IPS-15b (cell line): Measurements from ENCODE around the gene DTHD1.

Source experiments
- H3K27me3 ChIP-seq: one replicate; pipeline ENCODE4 v1.6.1; 2013; ENCODE audit warnings: low read length; ENCODE audit not compliant: control insufficient read depth, insufficient read depth
- H3K36me3 ChIP-seq: one replicate; pipeline ENCODE4 v1.6.1; 2013; ENCODE audit warnings: low read length; ENCODE audit not compliant: control insufficient read depth, insufficient read depth
- H3K4me1 ChIP-seq: one replicate; pipeline ENCODE4 v1.6.1; 2013; ENCODE audit warnings: mild to moderate bottlenecking, low read length; ENCODE audit not compliant: control insufficient read depth, insufficient read depth
- H3K4me3 ChIP-seq: one replicate; pipeline ENCODE4 v1.5.1; 2013; ENCODE audit warnings: low read depth, low read length
- H3K9ac ChIP-seq: one replicate; pipeline ENCODE4 v1.6.1; 2013; ENCODE audit warnings: low read depth, mild to moderate bottlenecking, low read length
- H3K9me3 ChIP-seq: one replicate; pipeline ENCODE4 v1.6.1; 2013; ENCODE audit warnings: mild to moderate bottlenecking, low read length; ENCODE audit not compliant: control insufficient read depth, insufficient read depth

Gene DTHD1

DNA sequence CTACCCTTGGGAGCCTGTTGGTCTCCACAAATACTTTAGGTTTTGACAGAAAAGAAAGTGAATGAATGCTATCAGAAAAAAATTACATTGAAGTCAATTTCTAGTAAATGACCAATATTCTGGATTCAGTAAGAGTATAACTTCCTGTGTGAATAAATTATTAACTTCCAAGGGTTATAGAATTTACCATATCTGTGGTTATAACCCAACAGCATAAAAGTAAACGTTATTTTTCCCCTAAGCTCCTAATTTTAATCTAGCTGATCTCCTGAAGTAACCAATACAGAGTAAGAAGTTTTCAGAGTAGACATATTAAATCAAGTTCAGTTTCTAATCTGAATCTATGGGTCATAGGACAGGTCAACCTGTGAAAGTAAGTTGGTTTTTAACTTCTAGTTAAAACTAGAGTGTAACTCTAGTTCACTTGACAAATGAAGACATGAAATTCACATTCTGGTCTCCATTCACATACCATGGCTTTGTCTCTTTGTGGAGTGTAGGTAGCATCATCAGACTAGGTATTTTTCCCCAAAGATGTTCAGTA, 22.8 kb downstream of the DTHD1 start:
- H3K4me1 ChIP-seq = no peaks in the 10 kb centered on the region
- H3K4me3 ChIP-seq = no peak overlapping the region
- no peaks in the 10 kb centered on the region for H3K36me3 ChIP-seq
- no peaks in the 10 kb centered on the region for H3K27me3 ChIP-seq
- no peak overlapping the region for H3K9ac ChIP-seq
- no peaks in the 10 kb centered on the region for H3K9me3 ChIP-seq

DNA sequence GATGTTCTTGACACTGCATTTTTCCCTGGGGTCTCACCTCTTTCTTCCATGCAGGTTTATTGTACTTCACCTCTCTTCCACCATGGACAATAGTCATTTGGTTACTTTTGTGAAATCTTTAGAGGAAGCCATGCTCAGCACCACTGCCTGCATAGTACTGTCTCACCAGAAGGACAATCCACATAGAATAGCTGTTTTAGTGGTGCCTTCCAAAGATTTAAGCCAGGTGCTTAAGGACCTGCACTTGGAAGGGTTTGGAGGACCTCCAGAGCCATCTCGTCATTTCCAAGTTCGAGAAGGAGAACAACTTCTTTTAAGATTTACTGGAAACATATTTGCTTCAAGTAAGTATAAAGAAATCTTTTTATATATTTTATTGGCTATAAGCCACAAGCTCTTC, 26.7 kb downstream of the DTHD1 start:
- Histone ChIP-seq H3K36me3 (no peaks in the 10 kb centered on the region), H3K9me3 (no peaks in the 10 kb centered on the region), H3K27me3 (no peaks in the 10 kb centered on the region), H3K4me1 (no peaks in the 10 kb centered on the region), H3K4me3 (no peak overlapping the region), H3K9ac (no peak overlapping the region)

DNA sequence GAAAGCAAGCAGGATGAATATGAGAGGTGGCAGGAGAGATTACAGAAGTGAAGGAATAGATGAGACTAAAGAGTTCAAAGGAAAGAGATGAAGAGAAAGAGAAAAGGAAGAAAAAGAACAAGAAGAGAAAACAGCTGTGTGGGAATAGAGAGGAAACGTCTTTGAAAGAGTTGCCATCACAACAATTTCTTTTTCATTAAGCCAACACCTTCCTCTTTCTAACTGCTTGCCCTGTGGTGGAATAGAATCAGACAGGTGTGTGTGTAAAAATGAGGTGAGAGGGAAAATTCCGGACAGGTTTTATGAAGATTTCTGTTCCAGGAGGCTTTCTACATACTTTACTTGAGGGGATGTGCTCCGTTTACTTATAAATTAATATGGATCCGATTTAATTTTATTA, 28.8 kb downstream of the DTHD1 start:
- H3K4me1 ChIP-seq = no peaks in the 10 kb centered on the region
- no peak overlapping the region for H3K4me3 ChIP-seq
- no peaks in the 10 kb centered on the region for H3K36me3 ChIP-seq
- no peak overlapping the region for H3K9ac ChIP-seq
- no peaks in the 10 kb centered on the region for H3K27me3 ChIP-seq
- H3K9me3 ChIP-seq = no peaks in the 10 kb centered on the region

DNA sequence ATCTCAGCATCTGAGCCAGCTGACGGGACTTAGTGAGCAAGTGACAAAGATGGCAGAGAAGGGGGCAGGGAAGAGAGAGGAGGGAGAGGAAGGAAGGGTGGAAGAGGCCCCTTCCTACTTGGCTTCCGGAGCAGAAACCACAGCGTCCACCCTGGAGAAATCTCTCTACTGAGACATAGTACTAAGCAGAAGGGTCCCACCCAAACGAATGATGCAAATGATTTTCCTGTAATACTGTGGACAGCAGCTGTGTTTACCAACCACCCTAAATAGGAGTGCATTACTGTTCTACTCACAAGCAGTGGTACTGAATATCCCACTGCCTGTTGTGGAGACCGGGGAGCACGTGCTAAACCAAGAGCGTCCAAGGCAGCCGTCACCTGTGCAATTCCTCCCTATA, 29.4 kb downstream of the DTHD1 start:
- H3K9ac ChIP-seq = no peak overlapping the region
- H3K36me3 ChIP-seq = no peaks in the 10 kb centered on the region
- H3K9me3 ChIP-seq = no peaks in the 10 kb centered on the region
- no peaks in the 10 kb centered on the region for H3K4me1 ChIP-seq
- H3K4me3 ChIP-seq = no peak overlapping the region
- no peaks in the 10 kb centered on the region for H3K27me3 ChIP-seq

DNA sequence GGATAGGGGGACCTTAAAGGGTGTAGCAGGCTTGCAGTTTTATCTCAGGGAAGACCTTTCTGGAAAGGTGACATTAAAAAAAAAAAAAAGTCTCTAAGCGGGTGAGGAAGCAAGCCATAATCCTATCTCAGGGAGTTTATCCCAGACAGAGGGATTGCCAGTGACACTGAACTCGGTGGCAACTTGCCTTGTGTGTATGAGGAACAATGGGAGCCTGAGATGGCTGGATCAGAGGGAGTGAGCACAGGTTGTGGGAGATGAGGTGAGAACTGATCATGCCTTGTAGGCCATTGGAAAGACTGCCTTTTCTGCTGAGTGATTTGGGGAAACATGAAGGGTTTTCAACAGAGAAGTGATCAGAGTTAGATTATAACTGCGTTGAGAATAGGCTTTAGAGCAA, 31.1 kb downstream of the DTHD1 start:
- no peaks in the 10 kb centered on the region for H3K36me3 ChIP-seq
- H3K9me3 ChIP-seq = no peaks in the 10 kb centered on the region
- H3K4me3 ChIP-seq = no peak overlapping the region
- no peaks in the 10 kb centered on the region for H3K4me1 ChIP-seq
- H3K9ac ChIP-seq = no peak overlapping the region
- no peaks in the 10 kb centered on the region for H3K27me3 ChIP-seq

DNA sequence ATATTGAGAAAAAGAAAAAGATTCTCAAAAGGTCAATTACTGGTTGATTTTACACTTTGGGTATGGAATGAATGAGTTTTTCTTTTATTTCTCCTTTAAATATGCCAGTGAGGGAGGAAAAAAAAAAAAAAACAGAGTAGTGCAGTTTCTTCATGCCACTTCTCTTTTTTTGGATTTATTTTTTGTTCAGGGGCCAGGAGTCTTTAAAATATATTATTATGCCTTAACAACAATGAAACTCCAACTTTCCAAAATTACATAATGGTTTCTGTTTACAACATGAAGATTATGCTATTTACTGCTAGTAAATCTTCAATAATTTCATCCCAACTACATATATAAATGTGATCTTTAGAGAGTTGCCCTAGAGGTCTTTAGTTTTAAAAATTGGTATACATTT, 31.9 kb downstream of the DTHD1 start:
- Histone ChIP-seq H3K27me3 (no peaks in the 10 kb centered on the region), H3K9ac (no peak overlapping the region), H3K4me1 (no peaks in the 10 kb centered on the region), H3K36me3 (no peaks in the 10 kb centered on the region), H3K4me3 (no peak overlapping the region), H3K9me3 (no peaks in the 10 kb centered on the region)

DNA sequence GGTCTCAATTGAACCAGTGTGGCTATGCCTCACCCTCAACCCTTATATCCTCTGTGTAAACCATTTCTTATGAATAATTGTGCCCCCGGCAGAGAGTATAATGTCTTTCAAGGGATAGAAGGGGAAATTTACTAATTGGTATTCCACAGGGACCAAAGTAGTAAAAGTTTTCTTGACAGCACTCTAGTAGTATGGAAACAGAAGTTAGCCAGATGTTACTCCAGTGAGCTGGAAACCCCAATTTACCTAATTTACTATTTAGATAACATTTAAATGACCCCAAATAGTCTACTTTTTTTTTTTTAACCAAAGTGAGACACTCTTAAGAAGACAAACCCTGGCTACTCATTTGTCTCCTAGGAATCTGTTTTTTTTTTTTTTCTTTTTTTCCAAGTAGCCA, 32.3 kb downstream of the DTHD1 start:
- Histone ChIP-seq H3K27me3 (no peaks in the 10 kb centered on the region), H3K36me3 (no peaks in the 10 kb centered on the region), H3K4me1 (no peaks in the 10 kb centered on the region), H3K9me3 (no peaks in the 10 kb centered on the region), H3K4me3 (no peak overlapping the region), H3K9ac (no peak overlapping the region)

DNA sequence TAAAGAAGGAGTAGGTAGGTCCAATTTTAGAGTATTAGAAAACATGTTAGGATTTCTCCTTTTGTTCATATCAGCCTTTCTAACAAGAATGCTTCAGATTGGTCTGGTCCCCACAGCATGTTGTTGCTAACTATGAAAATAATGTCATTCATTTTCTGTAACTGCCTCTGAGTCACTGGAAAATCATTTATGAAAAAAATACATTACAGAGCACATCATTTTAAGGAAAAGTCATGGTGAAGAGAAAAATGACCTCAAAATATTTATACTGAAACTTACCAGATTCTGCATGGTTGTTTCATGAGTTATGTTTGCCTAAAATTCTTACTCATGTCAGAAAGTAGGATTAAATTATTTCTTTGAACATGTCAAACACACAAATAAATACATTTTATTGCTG, 35.2 kb downstream of the DTHD1 start:
- no peak overlapping the region for H3K4me3 ChIP-seq
- H3K9me3 ChIP-seq = no peaks in the 10 kb centered on the region
- no peaks in the 10 kb centered on the region for H3K4me1 ChIP-seq
- no peaks in the 10 kb centered on the region for H3K36me3 ChIP-seq
- H3K9ac ChIP-seq = no peak overlapping the region
- H3K27me3 ChIP-seq = no peaks in the 10 kb centered on the region

DNA sequence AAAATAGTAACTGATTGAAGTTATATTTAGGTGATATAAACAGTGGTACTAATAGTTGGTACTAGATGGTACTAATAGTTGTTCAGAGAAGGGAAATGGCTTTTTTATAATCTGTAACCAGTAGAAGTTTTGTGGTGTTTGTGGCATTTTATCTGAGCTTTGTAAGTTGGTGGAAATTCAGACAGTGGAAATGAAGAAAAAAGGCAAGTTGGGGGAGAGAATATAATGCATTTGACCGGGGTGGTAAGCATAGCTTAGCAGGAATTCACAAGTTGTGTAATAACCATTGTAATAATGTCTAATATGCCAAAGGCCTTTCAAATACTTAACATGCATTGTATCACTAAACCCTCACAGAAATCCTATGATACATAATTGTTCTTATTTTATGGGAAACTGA, 36.3 kb downstream of the DTHD1 start:
- H3K9me3 ChIP-seq = no peaks in the 10 kb centered on the region
- H3K36me3 ChIP-seq = no peaks in the 10 kb centered on the region
- no peak overlapping the region for H3K9ac ChIP-seq
- H3K27me3 ChIP-seq = no peaks in the 10 kb centered on the region
- H3K4me3 ChIP-seq = no peak overlapping the region
- H3K4me1 ChIP-seq = no peaks in the 10 kb centered on the region

DNA sequence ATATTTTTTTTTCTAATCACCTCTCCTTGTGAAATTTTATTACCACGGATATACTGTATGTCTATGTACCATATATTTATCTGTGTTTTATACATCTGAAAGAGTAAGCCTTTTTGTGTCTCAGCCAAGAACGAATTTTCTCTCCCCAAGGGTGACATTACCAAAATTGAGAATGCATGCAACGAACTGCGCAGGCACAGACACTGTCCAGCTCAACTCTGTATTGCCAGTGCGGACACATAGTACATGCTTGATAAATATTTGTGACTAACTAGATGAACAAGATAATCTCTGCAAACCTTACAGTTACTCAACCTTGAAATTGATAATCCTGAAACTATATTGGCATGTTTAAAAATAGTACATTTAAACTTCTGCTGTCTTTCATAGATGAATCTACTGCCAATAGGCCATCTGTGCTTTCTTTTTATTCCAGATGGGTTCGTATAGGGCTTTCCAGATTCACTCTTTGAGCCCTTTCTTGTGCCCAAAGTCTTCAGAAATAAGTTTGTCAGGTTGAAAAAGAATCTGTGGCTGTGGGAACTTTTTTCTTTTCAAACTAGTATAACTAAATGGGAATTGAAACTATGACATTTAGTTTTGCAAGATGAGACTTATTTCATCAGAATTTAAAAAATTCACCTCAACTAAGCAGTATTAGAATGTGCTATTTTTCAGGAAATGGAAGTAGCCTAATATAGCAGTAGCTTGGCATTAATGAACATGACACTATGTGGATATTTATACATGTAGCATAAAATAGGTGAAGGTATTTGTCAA, 38.9 kb downstream of the DTHD1 start:
- H3K4me1 ChIP-seq = no peaks in the 10 kb centered on the region
- no peaks in the 10 kb centered on the region for H3K36me3 ChIP-seq
- H3K9ac ChIP-seq = no peak overlapping the region
- no peaks in the 10 kb centered on the region for H3K9me3 ChIP-seq
- no peaks in the 10 kb centered on the region for H3K27me3 ChIP-seq
- no peak overlapping the region for H3K4me3 ChIP-seq

DNA sequence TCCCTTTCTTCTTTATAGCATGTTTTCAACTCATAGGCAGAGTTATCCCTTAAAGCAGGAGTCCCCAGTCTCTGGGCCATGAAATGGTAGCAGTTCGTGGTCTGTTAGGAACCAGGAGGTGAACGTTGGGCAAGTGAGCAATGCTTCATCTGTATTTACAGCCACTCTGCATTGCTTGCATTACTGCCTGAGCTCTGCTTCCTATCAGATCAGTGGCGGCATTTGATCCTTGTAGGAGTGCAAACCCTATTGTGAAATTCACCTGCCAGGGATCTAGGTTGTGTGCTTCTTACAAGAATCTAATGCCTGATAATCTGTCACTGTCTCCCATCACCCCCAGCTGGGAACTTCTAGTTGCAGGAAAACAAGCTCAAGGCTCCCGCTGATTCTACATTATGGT, 39.8 kb downstream of the DTHD1 start:
- H3K9me3 ChIP-seq = no peaks in the 10 kb centered on the region
- H3K36me3 ChIP-seq = no peaks in the 10 kb centered on the region
- H3K4me1 ChIP-seq = no peaks in the 10 kb centered on the region
- H3K4me3 ChIP-seq = no peak overlapping the region
- no peaks in the 10 kb centered on the region for H3K27me3 ChIP-seq
- no peak overlapping the region for H3K9ac ChIP-seq

DNA sequence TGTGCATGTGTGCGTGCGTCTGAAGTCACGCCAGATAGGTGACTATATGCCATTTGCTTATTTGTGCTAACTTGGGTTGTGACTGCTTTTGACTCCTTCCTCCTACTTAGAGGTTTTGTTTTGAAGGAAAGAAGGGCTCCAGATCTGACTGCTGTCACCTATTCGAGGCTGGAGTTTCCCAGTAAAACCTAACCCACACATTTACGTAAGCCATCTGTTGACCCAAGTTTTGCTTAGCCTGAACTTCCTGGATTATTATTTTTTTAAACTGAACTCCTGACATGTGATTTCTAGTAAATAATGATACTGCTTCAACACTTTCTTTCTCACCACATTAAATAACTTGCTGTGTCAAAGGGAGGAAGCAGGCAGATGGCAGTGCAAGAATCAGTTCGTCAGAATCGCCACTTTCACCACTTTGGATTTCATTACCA, 41.5 kb downstream of the DTHD1 start:
- Histone ChIP-seq H3K9me3 (no peaks in the 10 kb centered on the region), H3K9ac (no peak overlapping the region), H3K4me1 (no peaks in the 10 kb centered on the region), H3K27me3 (no peaks in the 10 kb centered on the region), H3K36me3 (no peaks in the 10 kb centered on the region), H3K4me3 (no peak overlapping the region)
